ENCODE measurements around the gene WNT3.
"Not testable (repeated sequence)": the region's sequence is repeated elsewhere in the genome, so short reads cannot be mapped to it uniquely, and the experiment has no call there.

The WNT3 gene

DNA sequence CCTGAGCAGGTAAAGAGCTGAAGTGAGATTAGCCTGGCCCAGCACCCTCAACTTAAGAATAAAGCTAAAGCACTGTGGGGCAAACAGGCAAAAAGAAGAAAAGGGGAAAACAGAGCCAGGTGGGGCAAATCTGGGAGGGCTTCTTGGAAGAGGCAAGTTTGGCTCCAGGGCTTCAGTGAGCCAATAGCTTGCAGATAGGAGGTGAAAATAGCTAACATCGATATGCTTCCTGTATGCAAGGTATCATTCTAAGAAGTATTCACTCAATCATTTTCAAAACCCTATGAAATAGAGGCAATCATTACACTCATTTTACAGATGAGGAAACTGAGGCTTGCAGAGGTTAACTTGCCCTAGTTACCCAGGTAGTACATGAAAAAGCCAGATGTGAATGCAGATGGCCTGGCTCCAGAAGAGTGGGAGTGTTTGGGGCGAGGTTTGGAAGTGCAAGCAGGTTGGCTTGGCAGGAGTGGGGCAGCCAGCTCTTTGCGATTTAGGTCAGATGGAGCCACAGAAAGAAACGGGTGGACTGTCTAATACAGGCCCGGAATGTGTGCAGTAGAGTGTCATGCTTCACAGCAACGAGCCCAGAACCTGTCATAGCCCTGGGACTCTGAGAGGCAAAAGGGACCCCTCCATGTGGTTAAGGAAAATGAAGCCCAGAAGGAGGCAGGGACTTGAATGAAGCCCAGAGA lies 5.7 kb downstream of the WNT3 start:
- no peak for DNase-seq (ENCODE audit: low read depth)

- DNase-seq (ENCODE audit: low read depth): peak; percentile 86
These were observed 6.4 kb downstream of the WNT3 start for GRCh38 chr17:46811978-46812583.

DNA sequence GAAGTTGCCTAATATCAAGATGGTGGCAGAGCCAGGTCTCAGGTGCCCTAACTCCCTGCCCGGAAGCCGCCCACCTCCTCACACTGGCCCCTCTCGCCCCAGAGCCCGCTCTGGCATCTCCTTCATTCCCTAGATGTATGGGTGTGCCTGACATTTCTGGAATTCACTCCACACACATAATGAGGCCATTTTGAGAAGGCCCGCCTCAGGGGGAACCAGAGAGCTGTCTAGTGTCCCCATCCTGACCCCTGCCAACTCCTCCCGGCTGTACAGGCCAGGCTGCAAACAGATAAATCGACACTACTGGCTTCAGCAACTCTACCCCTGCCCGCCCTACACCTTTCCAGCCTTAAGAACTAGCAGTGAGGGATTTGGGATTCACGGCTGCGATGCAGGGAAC lies 7.7 kb downstream of the WNT3 start:
- no peak for DNase-seq (ENCODE audit: low read depth)

GRCh38 chr17:46809110-46809571 lies 9.4 kb downstream of the WNT3 start:
- DNase-seq (ENCODE audit: low read depth): no peak

GRCh38 chr17:46805771-46806170 lies 12.7 kb downstream of the WNT3 start:
- no peak for DNase-seq (ENCODE audit: low read depth)

GRCh38 chr17:46803544-46803943 lies 14.9 kb downstream of the WNT3 start:
- no peak for DNase-seq (ENCODE audit: low read depth)

GRCh38 chr17:46802800-46803199 lies 15.7 kb downstream of the WNT3 start:
- DNase-seq (ENCODE audit: low read depth): no peak

DNA sequence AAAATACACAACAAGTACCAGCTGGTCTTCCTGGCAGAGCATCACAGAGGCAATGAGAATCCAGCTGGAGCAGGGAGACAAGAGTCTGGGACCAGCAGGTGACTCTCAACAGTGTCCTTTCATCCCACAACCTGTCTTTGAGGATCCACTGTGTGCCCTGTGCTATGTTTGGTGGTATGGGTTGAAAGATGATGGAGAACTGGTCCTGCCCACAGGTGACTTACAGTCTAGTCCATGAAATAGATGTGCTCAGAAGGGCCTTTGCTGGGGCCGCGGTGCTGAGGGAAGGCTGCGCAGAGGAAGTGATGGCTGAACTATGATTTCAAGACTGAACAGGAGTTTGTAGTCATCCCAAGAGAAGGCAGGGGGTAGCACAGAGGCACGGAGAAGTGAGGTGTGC lies 17.9 kb downstream of the WNT3 start:
- DNase-seq (ENCODE audit: low read depth): no peak

GRCh38 chr17:46796956-46797530 lies 21.4 kb downstream of the WNT3 start:
- DNase-seq (ENCODE audit: low read depth): no peak

DNA sequence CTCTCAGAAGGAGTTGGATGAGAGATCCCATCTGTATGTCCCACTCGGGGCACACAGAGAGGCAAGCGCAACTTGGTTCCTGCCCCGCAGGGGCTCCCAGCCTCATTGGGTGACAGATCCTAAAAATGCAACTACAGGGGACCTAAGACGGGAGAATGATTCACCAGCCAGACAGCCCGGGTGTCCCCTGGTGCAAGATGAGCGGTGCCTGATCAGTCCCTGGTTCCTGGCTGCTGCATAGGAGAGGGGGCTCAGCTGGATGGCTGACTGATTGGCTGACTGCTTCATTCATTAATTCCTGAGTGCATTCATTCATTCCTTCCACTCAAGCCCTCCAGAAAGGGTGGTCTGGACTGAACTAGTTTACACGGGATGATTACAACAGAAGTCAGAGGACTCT lies 22.0 kb downstream of the WNT3 start:
- DNase-seq (ENCODE audit: low read depth): no peak

DNA sequence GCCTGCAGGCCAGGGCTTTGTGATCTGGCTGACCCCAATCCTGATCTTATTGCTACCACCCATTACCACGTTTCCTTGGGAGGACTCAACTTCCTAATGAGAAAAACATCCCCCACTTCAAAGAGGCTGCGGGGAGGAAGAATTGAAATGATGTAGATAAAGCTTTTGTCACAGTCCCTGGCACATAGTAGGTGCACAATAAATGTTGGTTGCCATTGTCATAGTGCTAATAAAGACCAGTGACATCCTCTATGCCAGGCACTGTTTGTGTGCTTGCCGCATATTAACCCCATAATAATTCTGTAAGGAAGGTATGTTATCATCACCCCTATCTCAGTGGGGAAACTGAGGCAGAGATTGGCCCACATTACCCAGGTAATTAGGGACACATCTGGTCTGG lies 22.4 kb downstream of the WNT3 start:
- no peak for DNase-seq (ENCODE audit: low read depth)

- peak; percentile 66 for DNase-seq (ENCODE audit: low read depth)
These were observed 23.0 kb downstream of the WNT3 start for GRCh38 chr17:46795379-46795952.

DNA sequence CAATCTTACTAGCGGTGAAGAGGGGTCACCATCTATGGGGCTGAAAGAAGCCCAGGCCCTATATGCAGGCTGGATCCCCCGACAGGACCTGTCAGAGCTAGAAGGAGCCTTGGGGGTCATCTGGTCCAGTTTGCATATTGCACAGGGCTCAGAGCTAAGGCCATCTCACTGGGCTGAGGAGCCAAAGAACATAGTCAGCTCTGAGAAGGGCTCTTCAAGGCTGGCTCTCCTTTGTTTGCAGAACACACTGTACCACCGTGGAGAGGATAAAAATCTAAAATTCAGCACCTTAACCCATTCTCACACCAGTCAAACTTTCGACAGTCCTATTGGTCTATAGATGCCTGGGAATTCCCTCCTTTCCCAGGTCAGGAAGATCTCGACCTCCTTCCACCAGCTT lies 24.2 kb downstream of the WNT3 start:
- DNase-seq (ENCODE audit: low read depth): no peak

- no peak for DNase-seq (ENCODE audit: low read depth)
These were observed 25.0 kb downstream of the WNT3 start for GRCh38 chr17:46793541-46793940.

GRCh38 chr17:46793023-46793422 lies 25.5 kb downstream of the WNT3 start:
- DNase-seq (ENCODE audit: low read depth): not testable (repeated sequence)

DNA sequence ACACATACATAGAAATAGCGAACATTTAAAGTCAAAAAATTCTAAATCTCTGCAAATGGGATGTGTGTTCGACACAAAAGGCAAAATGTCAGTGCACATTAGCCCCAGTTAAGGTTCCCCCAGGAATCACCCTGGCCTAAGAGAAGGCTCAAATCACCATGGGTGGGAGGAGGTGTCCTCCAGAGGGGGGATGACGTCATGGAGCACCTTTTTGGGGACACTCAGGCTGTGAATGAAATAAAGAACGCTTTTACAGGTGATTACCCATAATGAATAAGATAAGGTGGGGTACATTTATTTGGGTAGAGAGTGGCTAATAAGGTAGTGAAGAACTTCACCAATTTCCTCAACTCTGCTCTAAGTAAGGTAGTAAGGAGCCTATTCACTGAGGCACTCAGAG lies 26.4 kb downstream of the WNT3 start:
- no peak for DNase-seq (ENCODE audit: low read depth)

GRCh38 chr17:46791531-46791930 lies 27.0 kb downstream of the WNT3 start:
- DNase-seq (ENCODE audit: low read depth): no peak

DNA sequence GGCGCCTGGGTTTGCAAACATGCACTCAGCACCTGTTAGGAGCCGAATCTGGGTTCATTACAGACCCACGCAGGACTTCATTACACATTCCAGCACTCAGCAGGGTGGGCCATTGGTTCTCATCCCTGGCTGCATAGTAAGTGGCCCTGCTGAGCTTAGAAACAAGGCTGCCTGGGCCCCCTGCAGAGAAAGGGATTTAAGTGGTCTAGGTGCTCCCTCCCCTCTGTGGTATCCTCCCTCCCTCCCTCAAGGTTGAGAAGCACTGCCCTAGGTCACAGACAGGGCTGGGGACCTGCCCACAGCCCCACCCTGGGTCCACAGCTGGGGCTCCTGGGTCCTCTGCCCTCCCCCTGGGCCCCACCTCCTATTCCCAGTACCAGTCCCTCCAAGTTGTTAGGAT lies 28.3 kb downstream of the WNT3 start:
- no peak for DNase-seq (ENCODE audit: low read depth)

GRCh38 chr17:46789610-46790009 lies 28.9 kb downstream of the WNT3 start:
- DNase-seq (ENCODE audit: low read depth): no peak

DNA sequence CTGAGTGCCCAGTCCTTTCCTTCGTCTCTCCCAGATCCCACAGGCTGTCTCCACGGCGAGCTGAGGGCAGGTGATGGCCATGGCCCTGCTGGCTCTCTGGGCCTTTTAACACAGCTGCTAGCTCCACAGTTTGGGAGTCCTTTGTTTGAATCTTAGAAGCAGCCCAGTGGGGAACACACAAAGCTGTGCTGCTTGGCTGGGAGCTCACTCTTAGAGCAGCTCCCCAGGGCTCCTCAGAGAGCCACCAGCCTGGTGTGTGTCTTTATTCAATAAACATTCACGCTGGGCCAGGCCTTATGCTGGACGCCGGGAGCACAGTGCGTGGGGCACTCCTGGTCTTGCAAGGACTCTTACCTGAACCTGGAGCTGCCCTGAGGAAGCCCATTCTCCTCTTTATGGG lies 29.7 kb downstream of the WNT3 start:
- DNase-seq (ENCODE audit: low read depth): no peak

GRCh38 chr17:46788300-46788699 lies 30.2 kb downstream of the WNT3 start:
- DNase-seq (ENCODE audit: low read depth): no peak

GRCh38 chr17:46787478-46787877 lies 31.0 kb downstream of the WNT3 start:
- DNase-seq (ENCODE audit: low read depth): no peak

DNA sequence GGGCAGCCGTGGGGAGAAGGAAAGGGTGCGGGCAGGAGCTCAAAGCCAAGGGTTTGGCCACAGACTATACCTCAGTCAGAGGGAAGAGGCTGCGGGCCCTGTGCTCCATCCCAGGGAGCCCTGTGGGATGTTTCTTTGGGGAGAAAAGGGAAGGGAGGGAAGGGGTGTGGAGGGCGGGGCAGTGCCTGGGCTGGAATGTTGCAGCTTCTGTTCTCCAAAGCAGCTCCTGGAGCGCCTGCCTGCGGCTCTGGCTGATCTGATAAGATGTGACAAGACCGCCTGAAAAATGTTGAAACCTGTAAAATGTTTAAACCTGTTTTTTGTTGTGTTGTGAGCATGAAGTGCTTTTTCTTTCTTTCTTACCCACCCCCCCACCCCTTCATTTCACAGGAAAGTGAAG lies 32.8 kb downstream of the WNT3 start:
- DNase-seq (ENCODE audit: low read depth): peak; percentile 40

All from amniotic epithelial cell (primary cell).